Midbrain (tissue), 1 donor: ENCODE results near the gene CTDSP2.
A peak's percentile ranks its signal among the peaks of the same experiment; 100 is the strongest.

Source experiments
- DNase-seq: peaks from one replicate; lab custom pipeline; 2025; lab: John Stamatoyannopoulos, UW

Gene CTDSP2

GRCh38 chr12:57815177-57816000 lies 31.1 kb downstream of the CTDSP2 start:
- no peak for DNase-seq

GRCh38 chr12:57813971-57814772 lies 32.4 kb downstream of the CTDSP2 start:
- no peak for DNase-seq

- no peak for DNase-seq
These were observed 33.2 kb downstream of the CTDSP2 start for GRCh38 chr12:57813111-57813970.

GRCh38 chr12:57811028-57811755 lies 35.3 kb downstream of the CTDSP2 start:
- no peak for DNase-seq

GRCh38 chr12:57810450-57810849 lies 36.1 kb downstream of the CTDSP2 start:
- no peak for DNase-seq

- no peak for DNase-seq
These were observed 37.1 kb downstream of the CTDSP2 start for GRCh38 chr12:57809425-57809824.

- no peak for DNase-seq
These were observed 38.2 kb downstream of the CTDSP2 start for GRCh38 chr12:57808351-57808750.

- DNase-seq, result no peak
These were observed 39.2 kb downstream of the CTDSP2 start for GRCh38 chr12:57807285-57807684.

- DNase-seq, result no peak
These were observed 39.9 kb downstream of the CTDSP2 start for GRCh38 chr12:57806677-57807076.

- DNase-seq, result peak; percentile 16
These were observed 43.1 kb downstream of the CTDSP2 start for GRCh38 chr12:57803319-57803893.

GRCh38 chr12:57802607-57803006 lies 43.9 kb downstream of the CTDSP2 start:
- no peak for DNase-seq

GRCh38 chr12:57800965-57801364 lies 45.6 kb downstream of the CTDSP2 start:
- no peak for DNase-seq

GRCh38 chr12:57797933-57798332 lies 48.6 kb downstream of the CTDSP2 start:
- no peak for DNase-seq

GRCh38 chr12:57796996-57797395 lies 49.5 kb downstream of the CTDSP2 start:
- DNase-seq, result no peak

- DNase-seq, result no peak
These were observed 51.2 kb downstream of the CTDSP2 start for GRCh38 chr12:57795354-57795753.

- DNase-seq, result no peak
These were observed 52.6 kb downstream of the CTDSP2 start for GRCh38 chr12:57793920-57794319.

GRCh38 chr12:57783861-57784260 lies 62.7 kb downstream of the CTDSP2 start:
- no peak for DNase-seq

- no peak for DNase-seq
These were observed 63.1 kb downstream of the CTDSP2 start for GRCh38 chr12:57783466-57783801.

- DNase-seq, result peak; percentile 96
These were observed 63.7 kb downstream of the CTDSP2 start, which contains the start of gene TSFM for GRCh38 chr12:57782608-57783465. Gene TSFM (plus strand): TSS chr12:57782787. CDS start chr12:57782802, 15 bp downstream.

- DNase-seq, result no peak
These were observed 64.3 kb downstream of the CTDSP2 start for GRCh38 chr12:57782243-57782607.
